ENCODE data around the gene FAM133A.

Gene FAM133A

DNA sequence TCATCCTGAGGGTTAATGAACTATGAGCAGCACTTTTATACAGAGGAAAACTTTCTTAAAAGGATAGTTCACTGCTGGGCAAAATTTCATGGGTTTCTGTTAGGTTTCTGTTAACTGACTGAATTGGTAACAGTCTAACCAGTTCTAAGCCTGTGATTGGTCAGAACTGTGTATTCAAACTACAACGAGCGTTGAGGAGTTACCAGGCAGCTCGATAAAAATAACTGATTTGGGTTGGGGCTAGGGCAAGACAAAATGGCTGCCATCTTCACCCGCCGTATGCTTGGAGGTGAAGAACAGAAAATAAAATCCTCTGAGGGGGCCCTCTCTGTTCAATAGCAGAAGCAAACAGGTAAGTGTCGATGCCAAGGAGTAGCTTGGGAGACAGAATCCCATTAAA is 22.0 kb downstream of the FAM133A start:
- Histone ChIP-seq H3K9me3 (no peaks in the 10 kb centered on the region), H3K36me3 (no peaks in the 10 kb centered on the region), H3K4me1 (ENCODE audit: control insufficient read depth in 1 of 2, insufficient read depth in 1 of 2, low read depth in 1 of 2, low read length in 1 of 2) (no peaks in the 10 kb centered on the region), H3K4me3 (ENCODE audit: low read depth in 1 of 2, low read length in 1 of 2) (no peak overlapping the region), H3K27me3 (no peaks in the 10 kb centered on the region), H3K27ac (no peak overlapping the region)
- TF ChIP-seq, protein P1, sequence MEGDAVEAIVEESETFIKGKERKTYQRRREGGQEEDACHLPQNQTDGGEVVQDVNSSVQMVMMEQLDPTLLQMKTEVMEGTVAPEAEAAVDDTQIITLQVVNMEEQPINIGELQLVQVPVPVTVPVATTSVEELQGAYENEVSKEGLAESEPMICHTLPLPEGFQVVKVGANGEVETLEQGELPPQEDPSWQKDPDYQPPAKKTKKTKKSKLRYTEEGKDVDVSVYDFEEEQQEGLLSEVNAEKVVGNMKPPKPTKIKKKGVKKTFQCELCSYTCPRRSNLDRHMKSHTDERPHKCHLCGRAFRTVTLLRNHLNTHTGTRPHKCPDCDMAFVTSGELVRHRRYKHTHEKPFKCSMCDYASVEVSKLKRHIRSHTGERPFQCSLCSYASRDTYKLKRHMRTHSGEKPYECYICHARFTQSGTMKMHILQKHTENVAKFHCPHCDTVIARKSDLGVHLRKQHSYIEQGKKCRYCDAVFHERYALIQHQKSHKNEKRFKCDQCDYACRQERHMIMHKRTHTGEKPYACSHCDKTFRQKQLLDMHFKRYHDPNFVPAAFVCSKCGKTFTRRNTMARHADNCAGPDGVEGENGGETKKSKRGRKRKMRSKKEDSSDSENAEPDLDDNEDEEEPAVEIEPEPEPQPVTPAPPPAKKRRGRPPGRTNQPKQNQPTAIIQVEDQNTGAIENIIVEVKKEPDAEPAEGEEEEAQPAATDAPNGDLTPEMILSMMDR (IDR thresholded peaks at IDR 0.05), result no peak

DNA sequence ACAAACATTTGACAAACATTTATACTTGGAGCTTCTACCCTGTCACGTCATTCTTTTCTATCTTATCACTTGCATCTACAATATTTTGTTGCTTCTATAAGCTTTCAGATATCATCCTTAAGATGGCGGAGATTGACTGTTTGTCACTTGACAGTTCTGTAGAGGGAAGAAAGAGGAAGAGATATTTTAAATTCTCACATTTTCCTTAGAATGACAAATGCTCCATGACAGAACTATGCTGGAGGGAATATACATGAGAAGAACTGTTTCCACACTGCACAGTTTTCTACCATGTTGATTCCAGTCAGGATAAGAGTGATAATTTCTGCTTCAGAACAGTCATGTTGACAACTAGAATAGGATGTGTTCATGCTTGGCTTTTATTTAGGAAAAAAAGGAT is 29.7 kb downstream of the FAM133A start:
- H3K36me3 ChIP-seq, result no peaks in the 10 kb centered on the region
- no peak overlapping the region for H3K27ac ChIP-seq
- no peaks in the 10 kb centered on the region for H3K27me3 ChIP-seq
- no peaks in the 10 kb centered on the region for H3K4me1 ChIP-seq (ENCODE audit: control insufficient read depth in 1 of 2, insufficient read depth in 1 of 2, low read depth in 1 of 2, low read length in 1 of 2)
- no peaks in the 10 kb centered on the region for H3K9me3 ChIP-seq
- H3K4me3 ChIP-seq (ENCODE audit: low read depth in 1 of 2, low read length in 1 of 2), result no peak overlapping the region
- TF ChIP-seq, protein P1 (IDR thresholded peaks at IDR 0.05), result no peak

DNA sequence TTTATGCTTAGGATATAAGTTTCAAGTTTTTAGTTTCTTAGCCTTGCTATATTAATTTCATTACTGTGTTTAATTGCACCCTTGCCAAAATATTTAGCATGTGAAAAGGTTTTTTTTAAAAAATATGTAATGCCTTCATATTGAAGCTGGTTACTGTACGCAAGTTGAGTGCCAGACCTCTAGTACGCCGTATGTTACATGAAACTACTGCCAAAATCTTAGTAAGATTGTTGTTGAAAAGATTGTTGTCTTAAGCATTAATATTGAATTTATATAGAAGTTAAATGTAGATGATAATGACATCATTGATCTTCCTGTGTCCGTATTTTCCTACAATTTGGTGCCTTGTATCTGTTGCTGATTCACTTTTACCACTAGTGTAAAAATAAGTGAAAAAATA is 37.1 kb downstream of the FAM133A start:
- Histone ChIP-seq H3K9me3 (no peaks in the 10 kb centered on the region), H3K36me3 (no peaks in the 10 kb centered on the region), H3K4me3 (ENCODE audit: low read depth in 1 of 2, low read length in 1 of 2) (no peak overlapping the region), H3K4me1 (ENCODE audit: control insufficient read depth in 1 of 2, insufficient read depth in 1 of 2, low read depth in 1 of 2, low read length in 1 of 2) (no peaks in the 10 kb centered on the region), H3K27me3 (no peaks in the 10 kb centered on the region), H3K27ac (no peak overlapping the region)
- TF ChIP-seq, protein P1 (IDR thresholded peaks at IDR 0.05), result no peak

DNA sequence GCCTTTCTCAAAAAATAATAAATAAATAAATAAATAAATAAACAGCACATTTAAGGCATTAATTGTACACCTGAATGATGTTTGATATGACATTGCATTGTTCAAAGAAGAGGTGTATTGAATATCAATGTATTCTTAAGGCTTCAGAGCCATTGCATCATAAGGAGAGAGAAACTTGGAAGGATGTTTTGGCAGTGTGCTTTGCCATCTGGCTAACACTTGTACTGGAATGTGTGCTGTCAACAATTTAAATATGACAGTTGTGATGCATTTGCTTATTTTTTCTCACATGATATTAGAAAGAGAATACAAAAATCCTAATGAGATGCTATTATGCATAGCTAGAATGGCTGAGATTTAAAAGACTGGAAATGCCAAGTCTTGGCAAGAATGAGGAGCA is 67.8 kb downstream of the FAM133A start:
- TF ChIP-seq, protein P1 (IDR thresholded peaks at IDR 0.05), result no peak
- H3K27ac ChIP-seq, result no peak overlapping the region
- H3K36me3 ChIP-seq, result no peaks in the 10 kb centered on the region
- no peaks in the 10 kb centered on the region for H3K4me1 ChIP-seq (ENCODE audit: control insufficient read depth in 1 of 2, insufficient read depth in 1 of 2, low read depth in 1 of 2, low read length in 1 of 2)
- H3K27me3 ChIP-seq, result no peaks in the 10 kb centered on the region
- H3K4me3 ChIP-seq (ENCODE audit: low read depth in 1 of 2, low read length in 1 of 2), result no peak overlapping the region
- H3K9me3 ChIP-seq, result no peaks in the 10 kb centered on the region

DNA sequence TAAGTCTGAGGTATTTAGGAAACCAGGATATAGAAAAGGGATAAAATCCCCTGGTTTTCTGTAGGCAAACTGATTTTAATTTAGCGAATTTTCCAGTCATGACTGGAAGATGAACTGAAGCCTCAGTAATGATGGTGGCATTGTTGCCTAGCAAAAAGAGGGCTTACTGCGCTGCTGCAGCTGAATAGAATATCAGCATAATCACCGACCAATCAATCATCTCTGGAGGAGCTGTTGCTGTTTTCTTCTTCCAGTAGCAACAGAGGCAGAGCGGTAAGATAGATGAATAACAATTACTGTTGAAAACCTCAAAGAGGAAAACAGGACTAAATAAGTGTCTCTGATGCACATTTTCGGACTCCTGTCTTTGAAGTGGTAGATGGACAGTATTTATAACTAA is 86.2 kb downstream of the FAM133A start:
- no peaks in the 10 kb centered on the region for H3K4me1 ChIP-seq (ENCODE audit: control insufficient read depth in 1 of 2, insufficient read depth in 1 of 2, low read depth in 1 of 2, low read length in 1 of 2)
- no peak overlapping the region for H3K27ac ChIP-seq
- no peak overlapping the region for H3K4me3 ChIP-seq (ENCODE audit: low read depth in 1 of 2, low read length in 1 of 2)
- TF ChIP-seq, protein P1 (IDR thresholded peaks at IDR 0.05), result no peak
- no peaks in the 10 kb centered on the region for H3K36me3 ChIP-seq
- H3K27me3 ChIP-seq, result no peaks in the 10 kb centered on the region
- H3K9me3 ChIP-seq, result no peaks in the 10 kb centered on the region
